Measurements from ENCODE around the gene FEM1A. TPM values are rescaled to one million over a fixed set of nuclear protein-coding genes. Genes with fewer than 3 reads are reported as not detected.
A peak's percentile ranks its signal among the peaks of the same experiment; 100 is the strongest.

FEM1A gene
- total and polyA plus RNA-seq, 2 of the 13 experiments (the other 11 are each of a cell fraction or from before 2014, with no cell fraction given), result 3.2 to 10.8 TPM

GRCh38 chr19:4744451-4745174 lies 46.9 kb upstream of the FEM1A start:
- Histone ChIP-seq H2AFZ (ENCODE audit: low read length) (no peak overlapping the region), H3K9me3 (ENCODE audit: low read length) (no peaks in the 10 kb centered on the region), H3K4me2 (ENCODE audit: low read depth, low read length) (peak overlapping the region; percentile 53), H3K27ac (ENCODE audit: extremely low read length, insufficient read depth, low read length) (no peak overlapping the region), H3K4me1 (ENCODE audit: insufficient read depth, low read length) (peaks cover 35% of the 10 kb centered on the region), H3K4me3 (replicated peaks in 1 of 3; ENCODE audit: insufficient read depth in 1 of 3, low read depth in 2 of 3, low read length in 3 of 3) (no peak overlapping the region), H4K20me1 (ENCODE audit: insufficient read depth, low read length) (no peaks in the 10 kb centered on the region), H3K79me2 (ENCODE audit: insufficient read depth, low read length) (no peaks in the 10 kb centered on the region), H3K36me3 (replicated peaks in 1 of 2; ENCODE audit: control insufficient read depth in 1 of 2, insufficient read depth in 2 of 2, low read length in 2 of 2) (no peaks in the 10 kb centered on the region), H3K27me3 (ENCODE audit: control insufficient read depth in 1 of 2, insufficient read depth in 2 of 2, low read length in 2 of 2) (peaks cover 5 to 33% of the 10 kb centered on the region in 2 experiments; a peak in 4 of 5 replicates), H3K9ac (ENCODE audit: insufficient read depth, low read depth, low read length) (no peak overlapping the region)
- ChIA-PET POLR2A (no interaction called here), CTCF (ENCODE audit: low intra/inter-chr PET ratio, low total read pairs) (no interaction called here)
- DNase-seq (ENCODE audit: low spot score) (no peak), ATAC-seq (peak; percentile 43; the same call in 2 of the 3 replicates), FAIRE-seq (peak; percentile 4)
- intact Hi-C loops (cut with micrococcal nuclease; ENCODE audit: unreplicated experiment) (no loop called here), in situ Hi-C loops (cut with HindIII; ENCODE audit: extremely low pct_ligation_motif_present, low pct_unique_long_range_greater_than_20kb) (no loop called here)
- no TSS peak for BruUV-seq (replicated peaks)
- 2% methylated on average over 8 of the region's 8 CpGs for WGBS (ENCODE audit: low lambda C conversion rate)
- TF ChIP-seq ADNP (CRISPR knock-in tag; IDR thresholded peaks at IDR 0.05), result 0 out of 2 replicates have a peak, but pooled peaks have one; percentile 30
- no peak for TF ChIP-seq KLF12 (CRISPR knock-in tag; IDR thresholded peaks at IDR 0.05; ENCODE audit: borderline replicate concordance)
- peak; percentile 56 for TF ChIP-seq FOSL2 (CRISPR knock-in tag; IDR thresholded peaks at IDR 0.05)
- no peak for TF ChIP-seq HOXA5 (CRISPR knock-in tag; IDR thresholded peaks at IDR 0.05)
- no peak for TF ChIP-seq ZNF674 (CRISPR knock-in tag; IDR thresholded peaks at IDR 0.05; ENCODE audit: low read depth)
- no peak for TF ChIP-seq E2F1 (CRISPR knock-in tag; IDR thresholded peaks at IDR 0.05)
- TF ChIP-seq ZNF652 (CRISPR knock-in tag; IDR thresholded peaks at IDR 0.05; ENCODE audit: borderline replicate concordance, low read depth), result no peak
- 0 out of 2 replicates have a peak, but pooled peaks have one; percentile 14 for TF ChIP-seq MIER2 (CRISPR knock-in tag; IDR thresholded peaks at IDR 0.05)
- no peak for TF ChIP-seq ZNF17 (CRISPR knock-in tag; IDR thresholded peaks at IDR 0.05)
- no peak for TF ChIP-seq ZBTB4 (CRISPR knock-in tag; IDR thresholded peaks at IDR 0.05; ENCODE audit: borderline replicate concordance)
- TF ChIP-seq CREB1 (IDR thresholded peaks at IDR 0.05), result no peak
- no peak for TF ChIP-seq CREB1 (CRISPR knock-in tag; IDR thresholded peaks at IDR 0.05)
- TF ChIP-seq KLF16 (CRISPR knock-in tag; IDR thresholded peaks at IDR 0.05), result no peak
- TF ChIP-seq ZSCAN29 (CRISPR knock-in tag; conservative IDR thresholded peaks at IDR 0.05), result no peak
- TF ChIP-seq HNF1B (CRISPR knock-in tag; IDR thresholded peaks at IDR 0.05), result no peak
- TF ChIP-seq ZNF264 (CRISPR knock-in tag; IDR thresholded peaks at IDR 0.05), result no peak
- peak; percentile 94 for TF ChIP-seq ZNF362 (CRISPR knock-in tag; IDR thresholded peaks at IDR 0.05; ENCODE audit: borderline replicate concordance)
